Measurements from ENCODE around the gene ZMYM5. TPM values are rescaled to one million over a fixed set of nuclear protein-coding genes. Genes with fewer than 3 reads are reported as not detected.
"Not testable (repeated sequence)": the region's sequence is repeated elsewhere in the genome, so short reads cannot be mapped to it uniquely, and the experiment has no call there.

Gene ZMYM5
- polyA plus RNA-seq, 1 experiment: 15.3 TPM

GRCh38 chr13:19864024-19864745 is 736 bp upstream of the ZMYM5 start:
- peak overlapping the region; percentile 57 for H3K4me3 ChIP-seq (ENCODE audit: low read depth, low read length)
- no peak for DNase-seq (ENCODE audit: low read depth, low spot score)
- peak overlapping the region; percentile 94 for H3K27ac ChIP-seq (ENCODE audit: low read depth, low read length)
- H3K27me3 ChIP-seq (ENCODE audit: control insufficient read depth, insufficient read depth, low read length): no peaks in the 10 kb centered on the region
- no peak for TF ChIP-seq CTCF (IDR thresholded peaks at IDR 0.05; ENCODE audit: low read depth, low read length)
- CTCF ChIA-PET: interaction anchor here (0.7 to 1.1 kb wide), 4 partner anchors 18 to 98 kb away, joined by 3 to 4 read pairs (median 3); no protein-coding TSS in a partner anchor
- no peaks in the 10 kb centered on the region; the same call in 1 of the 2 replicates for H3K9me3 ChIP-seq (ENCODE audit: control insufficient read depth, insufficient read depth, low read length)
- POLR2A ChIA-PET: interaction anchor here (1.0 to 1.9 kb wide), 4 partner anchors 18 to 96 kb away, joined by 3 to 15 read pairs (median 5); no protein-coding TSS in a partner anchor

DNA sequence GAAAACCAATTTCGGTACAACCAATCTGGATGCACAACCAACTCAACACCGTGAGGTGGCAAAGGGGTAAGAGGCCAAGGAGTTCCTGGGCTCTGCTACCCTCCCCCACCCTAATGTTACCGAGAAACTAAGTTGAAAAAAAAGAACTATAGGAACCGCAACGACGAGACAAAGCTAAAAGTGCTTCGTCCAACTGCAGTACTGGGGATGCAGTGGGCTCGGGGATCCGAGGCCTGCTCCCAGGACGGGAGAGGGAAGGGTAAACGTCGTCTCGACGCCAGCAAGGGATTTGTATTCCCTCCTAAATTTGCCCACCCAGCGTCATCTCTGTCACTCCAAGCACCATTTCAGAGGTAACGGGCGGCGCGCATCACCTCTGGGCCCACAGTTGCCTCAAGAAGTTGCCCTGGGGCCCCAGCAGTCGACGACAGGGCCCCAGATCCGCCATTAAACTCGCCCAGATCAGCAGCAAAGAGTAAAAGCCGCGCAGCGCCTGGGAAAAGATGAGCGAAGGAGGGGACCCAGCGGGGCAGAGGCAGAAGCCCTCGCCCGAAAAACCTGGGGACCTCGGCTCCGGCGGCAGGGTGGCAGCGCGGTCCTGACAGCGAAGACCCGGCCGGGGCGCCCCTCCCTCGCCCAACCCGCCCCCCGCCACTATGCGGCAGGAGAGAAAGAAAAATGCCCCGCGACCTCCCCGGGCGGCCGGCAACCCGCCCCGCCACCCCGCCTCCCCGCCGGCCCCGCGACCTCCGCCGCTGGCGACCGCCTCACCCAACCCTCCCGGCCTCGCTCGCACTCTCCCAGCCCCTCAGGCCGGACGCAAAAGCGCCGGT is 752 bp downstream of the ZMYM5 start:
- Histone ChIP-seq H3K4me3 (ENCODE audit: low read depth, low read length) (peak overlapping the region; percentile 84), H3K27me3 (ENCODE audit: control insufficient read depth, insufficient read depth, low read length) (no peaks in the 10 kb centered on the region), H3K27ac (ENCODE audit: low read depth, low read length) (peak overlapping the region; percentile 83), H3K9me3 (ENCODE audit: control insufficient read depth, insufficient read depth, low read length) (no peaks in the 10 kb centered on the region; the same call in 1 of the 2 replicates)
- DNase-seq (ENCODE audit: low read depth, low spot score): no peak
- TF ChIP-seq CTCF (IDR thresholded peaks at IDR 0.05; ENCODE audit: low read depth, low read length): no peak
- ChIA-PET CTCF (interaction anchor here (0.6 to 1.2 kb wide), 4 partner anchors 9 to 151 kb away, joined by 3 to 8 read pairs (median 4); no protein-coding TSS in a partner anchor), POLR2A (interaction anchor here (0.6 to 1.9 kb wide), 3 partner anchors 17 to 76 kb away, joined by 3 to 15 read pairs (median 3); no protein-coding TSS in a partner anchor)

DNA sequence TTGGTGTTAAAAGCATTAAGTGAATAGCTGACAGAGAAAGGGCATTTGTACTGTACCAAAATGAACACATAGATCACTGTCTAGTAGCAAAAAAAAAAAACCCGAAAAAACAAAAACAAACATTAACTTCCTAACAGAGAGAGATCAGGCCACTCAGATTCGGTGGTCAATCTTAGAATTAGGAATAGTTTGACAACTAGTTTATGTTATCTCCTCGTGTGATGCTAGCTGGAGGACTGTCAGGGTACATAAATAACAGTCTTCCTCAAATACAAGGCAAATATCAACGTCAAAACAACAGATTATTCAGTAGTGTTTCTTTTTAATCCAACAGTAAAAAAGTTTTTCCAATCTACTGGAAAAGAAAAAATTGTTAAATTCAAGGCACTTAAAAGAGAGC is 1.7 kb downstream of the ZMYM5 start:
- DNase-seq (ENCODE audit: low read depth, low spot score): no peak
- no peak overlapping the region for H3K27ac ChIP-seq (ENCODE audit: low read depth, low read length)
- no peaks in the 10 kb centered on the region for H3K27me3 ChIP-seq (ENCODE audit: control insufficient read depth, insufficient read depth, low read length)
- POLR2A ChIA-PET: interaction anchor here (0.6 to 1.2 kb wide), 3 partner anchors 18 to 303 kb away, joined by 3 read pairs; no protein-coding TSS in a partner anchor
- TF ChIP-seq CTCF (IDR thresholded peaks at IDR 0.05; ENCODE audit: low read depth, low read length): no peak
- no peaks in the 10 kb centered on the region; the same call in 1 of the 2 replicates for H3K9me3 ChIP-seq (ENCODE audit: control insufficient read depth, insufficient read depth, low read length)
- H3K4me3 ChIP-seq (ENCODE audit: low read depth, low read length): peak overlapping the region; percentile 84
- CTCF ChIA-PET: interaction anchor here (0.6 to 1.2 kb wide), 4 partner anchors 8 to 107 kb away, joined by 3 to 4 read pairs (median 4); no protein-coding TSS in a partner anchor

- DNase-seq (ENCODE audit: low read depth, low spot score): no peak
- Histone ChIP-seq H3K4me3 (ENCODE audit: low read depth, low read length) (peak overlapping the region; percentile 84), H3K27me3 (ENCODE audit: control insufficient read depth, insufficient read depth, low read length) (no peaks in the 10 kb centered on the region), H3K27ac (ENCODE audit: low read depth, low read length) (no peak overlapping the region), H3K9me3 (ENCODE audit: control insufficient read depth, insufficient read depth, low read length) (no peaks in the 10 kb centered on the region; the same call in 1 of the 2 replicates)
- no peak for TF ChIP-seq CTCF (IDR thresholded peaks at IDR 0.05; ENCODE audit: low read depth, low read length)
- CTCF ChIA-PET: interaction anchor here (0.6 to 1.2 kb wide), 3 partner anchors 15 to 66 kb away, joined by 3 to 7 read pairs (median 4); no protein-coding TSS in a partner anchor
- POLR2A ChIA-PET: interaction anchor here (0.6 to 1.2 kb wide), 4 partner anchors 15 to 105 kb away, joined by 3 to 8 read pairs (median 4); no protein-coding TSS in a partner anchor
These were observed 2.4 kb downstream of the ZMYM5 start for GRCh38 chr13:19860884-19861655.

GRCh38 chr13:19857637-19858036 is 5.8 kb downstream of the ZMYM5 start:
- POLR2A ChIA-PET; H3K4me3 ChIP-seq (ENCODE audit: low read depth, low read length); H3K27me3 ChIP-seq (ENCODE audit: control insufficient read depth, insufficient read depth, low read length); H3K9me3 ChIP-seq (ENCODE audit: control insufficient read depth, insufficient read depth, low read length); DNase-seq (ENCODE audit: low read depth, low spot score); H3K27ac ChIP-seq (ENCODE audit: low read depth, low read length): not testable (repeated sequence)
- CTCF ChIA-PET: interaction anchor here (1.0 kb wide), 1 partner anchor 12 kb away, joined by 3 read pairs; no protein-coding TSS in a partner anchor
